ENCODE measurements around the gene OBSCN.

GRCh38 chr1:228280106-228280901 lies 72.5 kb downstream of the OBSCN start:
- TF ChIP-seq POLR2AphosphoS5 (IDR thresholded peaks at IDR 0.05; ENCODE audit: low read depth, low read length): no peak
- no peak for TF ChIP-seq TAF1 (IDR thresholded peaks at IDR 0.05; ENCODE audit: low read depth, low read length)
- no peak for TF ChIP-seq POLR2A (IDR thresholded peaks at IDR 0.05; ENCODE audit: low read depth, low read length)
- no peak for TF ChIP-seq POU2F2 (IDR thresholded peaks at IDR 0.05; ENCODE audit: low read depth, low read length)

All from GM12891 (cell line).